Stimulated activated CD4-positive, alpha-beta T cell treated with anti-CD3 and anti-CD28 coated beads, Interleukin-1b, Interleukin-23, amount 100 ng/mL, for 48 hours (primary cell): Measurements from ENCODE around the gene SORCS2.

Experiments used
- DNase-seq: peaks from one replicate; pipeline ENCODE4 v3.0.0-alpha.2; 2020

The SORCS2 gene

GRCh38 chr4:7309181-7309580 is 116.8 kb downstream of the SORCS2 start:
- DNase-seq, result no peak

GRCh38 chr4:7309636-7310390 is 117.5 kb downstream of the SORCS2 start:
- no peak for DNase-seq

GRCh38 chr4:7310451-7310850 is 118.1 kb downstream of the SORCS2 start:
- no peak for DNase-seq

GRCh38 chr4:7311205-7311604 is 118.9 kb downstream of the SORCS2 start:
- no peak for DNase-seq

- DNase-seq, result no peak
These were observed 120.4 kb downstream of the SORCS2 start for GRCh38 chr4:7312691-7313090.

- no peak for DNase-seq
These were observed 121.0 kb downstream of the SORCS2 start for GRCh38 chr4:7313347-7313811.

GRCh38 chr4:7313991-7314390 is 121.7 kb downstream of the SORCS2 start:
- no peak for DNase-seq

- DNase-seq, result no peak
These were observed 122.9 kb downstream of the SORCS2 start for GRCh38 chr4:7315286-7315685.

GRCh38 chr4:7315935-7316334 is 123.6 kb downstream of the SORCS2 start:
- DNase-seq, result no peak

GRCh38 chr4:7319024-7319423 is 126.7 kb downstream of the SORCS2 start:
- no peak for DNase-seq

- DNase-seq, result no peak
These were observed 128.0 kb downstream of the SORCS2 start for GRCh38 chr4:7320206-7320797.

- no peak for DNase-seq
These were observed 130.0 kb downstream of the SORCS2 start for GRCh38 chr4:7322166-7322991.

- no peak for DNase-seq
These were observed 131.1 kb downstream of the SORCS2 start for GRCh38 chr4:7323461-7323871.

- DNase-seq, result no peak
These were observed 131.7 kb downstream of the SORCS2 start for GRCh38 chr4:7323872-7324650.

- DNase-seq, result no peak
These were observed 132.3 kb downstream of the SORCS2 start for GRCh38 chr4:7324651-7325121.

- no peak for DNase-seq
These were observed 133.2 kb downstream of the SORCS2 start for GRCh38 chr4:7325541-7325940.

GRCh38 chr4:7326306-7326692 is 134.0 kb downstream of the SORCS2 start:
- DNase-seq, result no peak

- DNase-seq, result no peak
These were observed 134.5 kb downstream of the SORCS2 start for GRCh38 chr4:7326693-7327340.

- no peak for DNase-seq
These were observed 135.1 kb downstream of the SORCS2 start for GRCh38 chr4:7327341-7327885.

GRCh38 chr4:7328162-7328912 is 136.0 kb downstream of the SORCS2 start:
- no peak for DNase-seq
